ENCODE measurements around the gene CCDC88A. TPM values are rescaled to one million over a fixed set of nuclear protein-coding genes. Genes with fewer than 3 reads are reported as not detected.

Gene CCDC88A
- total RNA-seq, 2 experiments from 2014 or later, result 8.9 to 11.6 TPM

DNA sequence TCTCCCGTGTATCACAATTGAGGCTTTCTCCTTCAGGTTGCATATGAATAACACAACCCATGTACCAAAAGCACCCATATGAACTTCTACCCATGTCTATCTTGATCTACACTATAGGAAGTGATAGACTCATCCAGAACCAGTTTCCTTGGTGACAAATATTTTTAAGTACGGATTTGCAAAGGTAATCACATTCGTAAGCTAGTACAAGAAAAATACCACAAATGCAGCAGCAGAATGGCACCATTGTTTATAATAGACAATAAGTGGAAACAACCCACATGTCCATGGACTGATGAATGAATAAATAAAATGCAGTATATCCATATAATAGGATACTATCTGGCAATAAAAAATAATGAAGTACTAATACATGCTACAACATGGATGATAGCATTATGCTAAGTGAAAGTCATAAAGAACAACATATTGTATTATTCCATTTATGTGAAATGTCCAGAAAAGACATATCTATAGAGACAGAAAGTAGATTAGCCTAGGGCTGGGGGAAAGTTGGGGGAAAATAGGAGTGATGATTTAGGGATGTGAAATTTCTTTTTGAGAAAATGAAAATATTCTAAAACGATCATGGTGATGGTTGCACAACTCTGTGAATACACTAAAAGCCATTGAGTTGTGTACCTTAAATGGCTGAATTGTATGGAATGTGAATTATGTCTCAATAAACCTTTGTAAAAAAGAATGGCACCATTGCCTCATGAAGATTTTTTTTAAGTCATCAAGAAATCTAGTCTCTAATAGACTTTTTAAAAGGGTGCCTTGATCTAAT, 3.4 kb upstream of the CCDC88A start:
- ChIA-PET CTCF (no interaction called here), POLR2A (no interaction called here)

- POLR2A ChIA-PET, result no interaction called here
- CTCF ChIA-PET, result no interaction called here
These were observed 1.7 kb upstream of the CCDC88A start for GRCh38 chr2:55421326-55421725.

GRCh38 chr2:55420871-55421270, 1.2 kb upstream of the CCDC88A start:
- ChIA-PET POLR2A (no interaction called here), CTCF (no interaction called here)

GRCh38 chr2:55420439-55420725, 726 bp upstream of the CCDC88A start:
- ChIA-PET POLR2A (no interaction called here), CTCF (no interaction called here)

DNA sequence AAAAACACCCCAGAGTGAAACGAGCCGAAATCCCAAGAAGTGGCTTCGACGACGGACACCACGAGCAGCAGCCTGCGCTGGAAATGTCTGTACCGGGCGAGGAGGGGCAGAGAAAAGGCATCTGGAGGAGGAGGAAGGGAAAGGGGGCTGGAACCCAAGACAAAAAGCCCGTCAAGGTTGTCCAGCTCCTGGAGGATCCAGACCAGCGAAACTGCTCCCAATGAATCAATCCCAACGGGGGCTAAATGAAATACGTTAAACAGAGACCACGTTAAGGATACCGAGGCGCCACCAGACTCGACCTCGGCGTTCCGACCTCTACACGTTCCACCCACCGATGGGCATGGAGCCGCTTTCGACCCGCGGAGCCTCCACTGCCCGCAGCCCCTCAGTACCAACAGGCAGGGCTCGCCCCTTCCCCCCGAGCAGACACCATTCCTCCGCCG, 400 bp downstream of the CCDC88A start:
- ChIA-PET POLR2A (no interaction called here), CTCF (no interaction called here)

DNA sequence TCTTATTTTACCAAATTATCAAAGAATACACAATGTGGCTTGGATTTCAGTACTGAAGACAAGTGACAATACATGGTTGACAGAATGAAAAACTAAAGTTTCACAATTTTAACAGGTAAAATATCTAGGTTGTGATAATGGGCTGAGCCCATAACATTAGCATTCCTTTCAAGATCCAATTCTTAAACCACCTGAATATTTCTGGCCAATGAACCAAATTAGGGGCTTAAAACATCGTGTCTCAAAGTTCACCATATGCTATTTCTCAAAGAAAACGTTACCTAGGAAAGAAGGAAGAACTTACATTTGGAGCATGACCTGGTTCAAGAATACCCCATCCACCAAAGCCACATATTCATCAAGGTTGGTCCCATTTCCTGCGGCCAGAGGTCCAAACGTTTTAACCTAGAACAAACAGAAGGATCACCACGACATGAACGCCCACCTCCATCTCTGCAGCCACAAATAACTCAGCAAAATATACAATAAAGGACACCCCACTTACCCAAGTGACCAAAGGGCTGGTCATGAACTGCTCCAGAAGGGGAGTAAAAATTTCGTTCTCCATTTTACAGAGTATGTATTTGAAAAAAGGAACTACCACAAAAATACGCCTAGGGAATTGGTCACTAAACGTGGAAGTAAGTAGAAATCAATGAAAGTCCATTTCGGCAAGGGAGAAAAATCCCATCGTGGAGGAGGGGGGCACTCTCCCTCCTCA, 984 bp downstream of the CCDC88A start:
- ChIA-PET CTCF (no interaction called here), POLR2A (no interaction called here)

DNA sequence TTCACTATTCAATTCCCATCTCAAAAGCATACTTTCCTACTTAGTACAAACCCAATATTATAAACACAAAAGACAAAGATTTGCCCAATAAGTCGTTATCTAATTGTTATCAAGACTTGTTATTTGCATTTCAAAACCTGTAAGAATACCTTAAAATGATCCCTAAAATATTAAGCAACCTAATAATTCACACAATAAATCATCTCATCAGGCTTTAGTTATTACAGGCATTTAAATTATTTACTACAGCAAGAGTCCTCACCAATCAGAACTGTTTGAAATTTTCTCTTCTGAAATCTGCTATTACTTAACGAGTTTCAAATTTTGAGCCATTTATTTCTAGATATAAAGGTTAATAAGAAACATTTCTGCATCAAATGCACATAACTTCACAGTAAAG, 1.6 kb downstream of the CCDC88A start:
- ChIA-PET POLR2A (no interaction called here), CTCF (no interaction called here)

DNA sequence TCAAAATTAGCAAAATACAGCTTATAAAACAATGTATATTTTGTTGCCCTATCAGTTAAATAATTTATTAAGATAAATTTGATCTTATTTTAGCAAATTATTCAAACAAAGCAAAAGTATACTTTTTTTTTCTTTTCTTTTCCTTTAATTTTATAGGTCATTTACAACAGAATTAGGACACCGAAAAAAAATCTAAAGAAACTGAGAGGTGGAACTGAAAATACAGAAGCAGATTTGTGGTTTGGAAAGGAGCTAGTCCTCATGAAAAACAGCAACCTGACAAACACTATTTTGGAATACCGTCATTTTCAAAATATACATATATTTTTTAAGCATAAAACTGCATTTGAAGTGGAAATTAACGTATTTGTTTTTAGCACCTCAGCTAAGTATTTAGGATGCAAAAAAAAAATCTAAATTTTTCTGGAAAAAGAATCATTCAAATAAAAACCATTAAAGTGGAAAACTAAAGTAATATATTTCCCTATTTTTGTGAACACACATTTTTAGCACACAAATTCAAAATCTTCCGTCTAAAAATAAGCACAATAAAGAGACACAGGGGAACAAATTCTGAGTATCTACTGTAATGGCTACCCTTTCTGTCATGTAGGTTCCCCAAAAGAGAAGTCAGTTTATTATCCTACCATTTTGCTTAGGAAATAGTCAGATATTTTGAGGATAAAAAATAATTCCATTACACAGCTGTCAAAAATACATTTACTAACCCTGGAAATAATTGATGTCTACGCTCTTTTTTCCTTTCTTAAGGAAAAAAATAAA, 2.7 kb downstream of the CCDC88A start:
- CTCF ChIA-PET, result no interaction called here
- POLR2A ChIA-PET, result no interaction called here

- POLR2A ChIA-PET, result no interaction called here
- CTCF ChIA-PET, result no interaction called here
These were observed 4.4 kb downstream of the CCDC88A start for GRCh38 chr2:55415300-55415699.

DNA sequence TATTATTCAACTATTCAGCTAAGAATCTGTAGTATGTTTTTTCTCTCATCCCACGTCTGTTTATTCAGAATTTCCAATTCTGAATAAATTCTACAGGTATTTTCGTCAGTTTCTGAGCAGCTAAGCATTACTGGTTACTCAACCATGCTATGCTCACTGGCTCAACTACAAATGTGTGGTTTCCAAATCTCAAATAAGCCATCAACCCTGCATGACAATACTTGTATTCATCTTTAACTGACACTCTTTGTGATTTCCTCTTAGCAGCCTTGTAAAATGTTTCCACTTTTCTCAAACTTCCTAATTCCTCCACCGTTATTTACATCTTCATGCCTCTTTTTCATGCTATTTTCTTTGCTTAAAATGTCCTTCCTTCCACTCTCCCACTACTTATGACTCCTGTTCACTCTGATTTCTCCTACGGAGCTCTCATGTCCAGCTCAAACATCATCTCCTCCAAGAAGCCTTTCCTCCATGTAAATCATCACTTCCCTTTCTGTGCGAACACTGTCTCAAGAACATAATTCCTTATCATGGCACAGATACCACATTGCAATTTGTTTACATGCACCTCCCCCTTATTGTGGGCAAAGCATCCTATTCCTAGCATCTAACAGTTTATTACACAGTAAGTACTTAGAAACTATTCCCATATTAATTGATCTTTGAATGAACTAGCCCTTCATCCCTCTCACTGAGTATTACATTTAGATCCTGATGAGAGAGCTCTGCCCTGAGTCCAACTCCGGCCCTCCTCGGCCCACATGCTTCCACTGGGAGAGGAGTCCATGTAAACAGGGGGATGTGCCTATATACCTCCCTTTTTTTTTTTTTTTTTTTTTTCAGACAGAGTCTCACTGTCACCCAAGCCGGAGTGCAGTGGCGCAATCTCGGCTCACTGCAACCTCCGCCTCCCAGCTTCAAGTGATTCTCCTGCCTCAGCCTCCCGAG, 10.5 kb downstream of the CCDC88A start:
- POLR2A ChIA-PET, result no interaction called here

DNA sequence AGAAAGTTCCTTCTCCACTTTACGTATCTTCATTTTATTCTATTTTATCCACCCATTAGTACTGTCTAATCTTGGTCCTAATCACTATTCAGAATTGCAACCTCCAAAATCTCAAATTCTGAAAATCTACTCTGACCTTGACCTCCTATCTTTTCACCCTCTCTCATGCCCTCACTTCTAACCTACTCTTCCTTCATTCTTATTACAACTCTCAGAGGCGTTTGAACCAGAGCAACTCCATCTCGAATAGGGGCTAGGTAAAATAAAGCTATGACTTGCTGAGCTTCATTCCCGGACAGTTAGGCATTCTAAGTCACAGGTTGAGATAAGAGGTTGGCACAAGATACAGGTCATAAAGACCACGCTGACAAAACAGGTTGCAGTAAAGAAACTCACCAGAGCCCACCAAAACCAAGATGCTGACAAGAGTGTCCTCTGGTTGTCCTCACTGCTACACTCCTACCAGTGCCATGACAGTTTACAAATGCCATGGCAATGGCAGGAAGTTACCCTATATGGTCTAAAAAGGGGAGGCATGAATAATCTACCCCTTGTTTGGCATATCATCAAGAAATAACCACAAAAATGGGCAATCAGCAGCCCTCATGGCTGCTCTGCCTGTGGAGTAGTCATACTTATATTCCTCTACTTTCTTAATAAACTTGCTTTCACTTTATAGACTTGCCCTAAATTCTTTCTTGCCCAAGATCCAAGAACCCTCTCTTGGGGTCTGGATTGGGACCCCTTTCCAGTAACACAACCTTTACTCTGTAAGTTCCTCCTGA, 11.4 kb downstream of the CCDC88A start:
- ChIA-PET POLR2A (no interaction called here), CTCF (no interaction called here)

More for the DNA sequence above, 10.5 kb downstream of the CCDC88A start:
- CTCF ChIA-PET, result interaction anchor here (0.9 kb wide), 1 partner anchor 61 kb away, joined by 3 read pairs; no protein-coding TSS in a partner anchor

- CTCF ChIA-PET, result no interaction called here
- POLR2A ChIA-PET, result no interaction called here
These were observed 14.5 kb downstream of the CCDC88A start for GRCh38 chr2:55405116-55405515.

GRCh38 chr2:55403256-55403998, 16.2 kb downstream of the CCDC88A start:
- POLR2A ChIA-PET, result no interaction called here

GRCh38 chr2:55401124-55401523, 18.5 kb downstream of the CCDC88A start:
- ChIA-PET POLR2A (no interaction called here), CTCF (no interaction called here)

More at GRCh38 chr2:55403256-55403998, 16.2 kb downstream of the CCDC88A start:
- CTCF ChIA-PET, result no interaction called here

GRCh38 chr2:55400332-55400731, 19.3 kb downstream of the CCDC88A start:
- ChIA-PET CTCF (no interaction called here), POLR2A (no interaction called here)

- ChIA-PET CTCF (no interaction called here), POLR2A (no interaction called here)
These were observed 19.8 kb downstream of the CCDC88A start for GRCh38 chr2:55399815-55400214.

DNA sequence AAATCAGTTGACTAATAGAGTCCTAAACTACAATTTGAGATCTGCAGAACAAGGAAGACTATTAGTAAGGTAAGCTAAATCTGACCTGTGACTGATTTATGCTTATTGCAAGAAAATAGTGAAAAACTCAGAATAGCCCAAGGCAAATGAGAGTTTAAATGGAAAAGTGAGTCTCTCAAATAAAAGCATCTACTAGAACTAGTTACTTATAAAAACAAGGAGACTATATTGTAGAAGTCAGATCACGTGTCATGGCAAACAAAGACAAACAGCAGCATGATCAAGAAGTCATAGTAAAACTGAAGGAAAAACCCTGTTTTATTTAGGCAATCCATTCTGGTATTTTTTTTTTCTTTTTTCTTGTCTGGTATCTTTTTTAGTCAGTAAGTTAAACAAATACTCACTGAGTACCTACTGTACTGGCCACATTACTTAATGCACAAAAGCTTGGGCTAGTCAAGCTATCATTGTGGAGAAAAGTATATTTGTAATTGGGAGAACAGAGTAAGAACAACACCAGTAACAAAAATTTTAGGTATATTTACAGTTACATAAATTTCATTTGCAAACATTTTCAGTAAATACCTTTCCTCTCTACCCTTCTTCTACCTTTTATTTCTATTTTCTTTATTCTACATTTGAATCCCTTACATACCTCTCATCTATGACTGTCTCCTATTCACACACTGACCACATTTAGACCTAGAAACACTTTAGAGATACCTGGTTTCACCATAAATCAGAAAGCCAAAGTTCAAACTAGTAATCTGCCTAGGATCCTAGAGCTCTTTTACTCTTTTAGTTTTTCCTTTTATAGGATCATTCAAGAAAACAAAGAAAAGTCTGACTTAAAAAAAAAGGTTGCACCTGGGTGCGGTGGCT, 23.7 kb downstream of the CCDC88A start:
- POLR2A ChIA-PET, result no interaction called here
- CTCF ChIA-PET, result no interaction called here
